ENCODE results near the gene LDB2. TPM values are rescaled to one million over a fixed set of nuclear protein-coding genes. Genes with fewer than 3 reads are reported as not detected.

LDB2 gene
- total RNA-seq, 3 donors from 2014 or later = 4.7 to 19.9 (median 9.3) TPM

DNA sequence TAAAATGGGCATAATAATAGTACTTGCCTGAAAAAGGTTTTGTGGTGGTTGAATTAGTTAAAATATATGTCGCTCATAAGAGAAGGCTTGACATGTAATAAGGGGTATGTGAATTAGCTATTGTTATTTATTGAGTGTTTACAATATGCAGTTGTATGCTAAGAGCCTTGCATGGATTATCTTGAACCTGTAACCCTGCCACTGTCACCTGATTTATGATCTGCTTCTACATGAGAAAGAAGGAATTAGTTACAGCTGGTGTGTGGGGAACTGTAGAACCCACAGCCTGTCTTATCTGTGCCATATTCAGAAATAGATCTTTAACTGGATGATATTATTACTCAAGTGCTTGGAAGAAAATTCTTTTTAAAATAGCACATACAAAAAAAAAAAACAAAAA, 227.7 kb downstream of the LDB2 start:
- no peak for DNase-seq
- no peaks in the 10 kb centered on the region for H3K36me3 ChIP-seq (ENCODE audit: low read depth)
- H3K4me3 ChIP-seq = no peak overlapping the region
- TF ChIP-seq, protein P1, sequence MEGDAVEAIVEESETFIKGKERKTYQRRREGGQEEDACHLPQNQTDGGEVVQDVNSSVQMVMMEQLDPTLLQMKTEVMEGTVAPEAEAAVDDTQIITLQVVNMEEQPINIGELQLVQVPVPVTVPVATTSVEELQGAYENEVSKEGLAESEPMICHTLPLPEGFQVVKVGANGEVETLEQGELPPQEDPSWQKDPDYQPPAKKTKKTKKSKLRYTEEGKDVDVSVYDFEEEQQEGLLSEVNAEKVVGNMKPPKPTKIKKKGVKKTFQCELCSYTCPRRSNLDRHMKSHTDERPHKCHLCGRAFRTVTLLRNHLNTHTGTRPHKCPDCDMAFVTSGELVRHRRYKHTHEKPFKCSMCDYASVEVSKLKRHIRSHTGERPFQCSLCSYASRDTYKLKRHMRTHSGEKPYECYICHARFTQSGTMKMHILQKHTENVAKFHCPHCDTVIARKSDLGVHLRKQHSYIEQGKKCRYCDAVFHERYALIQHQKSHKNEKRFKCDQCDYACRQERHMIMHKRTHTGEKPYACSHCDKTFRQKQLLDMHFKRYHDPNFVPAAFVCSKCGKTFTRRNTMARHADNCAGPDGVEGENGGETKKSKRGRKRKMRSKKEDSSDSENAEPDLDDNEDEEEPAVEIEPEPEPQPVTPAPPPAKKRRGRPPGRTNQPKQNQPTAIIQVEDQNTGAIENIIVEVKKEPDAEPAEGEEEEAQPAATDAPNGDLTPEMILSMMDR (IDR thresholded peaks at IDR 0.05) = no peak
- no peaks in the 10 kb centered on the region for H3K9me3 ChIP-seq
- no peak for ATAC-seq
- intact Hi-C loops (cut with DNase I, micrococcal nuclease) = no loop called here
- no peaks in the 10 kb centered on the region for H3K4me1 ChIP-seq (ENCODE audit: low read depth)

DNA sequence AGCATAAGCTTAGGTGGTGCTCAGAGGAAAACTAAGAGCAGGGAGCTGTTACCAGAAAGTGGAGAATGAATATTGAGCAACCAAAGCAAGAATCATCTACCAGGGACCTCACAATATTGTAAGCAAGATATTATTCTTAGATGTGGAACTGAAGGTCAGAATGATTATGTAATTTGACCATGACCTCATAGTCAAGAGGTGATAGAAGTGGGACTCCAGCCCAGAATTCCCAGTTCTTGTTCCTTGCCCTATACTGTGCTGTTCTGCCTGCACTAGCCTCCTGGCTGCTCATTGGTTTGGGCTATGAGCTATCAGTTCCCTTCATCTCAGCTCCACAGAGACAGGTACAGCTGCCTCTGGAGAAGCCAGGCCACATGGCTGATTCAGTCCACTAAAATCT, 229.4 kb downstream of the LDB2 start:
- Histone ChIP-seq H3K9me3 (no peaks in the 10 kb centered on the region), H3K4me3 (no peak overlapping the region), H3K36me3 (ENCODE audit: low read depth) (no peaks in the 10 kb centered on the region), H3K4me1 (ENCODE audit: low read depth) (no peaks in the 10 kb centered on the region)
- TF ChIP-seq, protein P1 (IDR thresholded peaks at IDR 0.05) = no peak
- intact Hi-C loops (cut with DNase I, micrococcal nuclease) = no loop called here
- DNase-seq (no peak), ATAC-seq (no peak)

DNA sequence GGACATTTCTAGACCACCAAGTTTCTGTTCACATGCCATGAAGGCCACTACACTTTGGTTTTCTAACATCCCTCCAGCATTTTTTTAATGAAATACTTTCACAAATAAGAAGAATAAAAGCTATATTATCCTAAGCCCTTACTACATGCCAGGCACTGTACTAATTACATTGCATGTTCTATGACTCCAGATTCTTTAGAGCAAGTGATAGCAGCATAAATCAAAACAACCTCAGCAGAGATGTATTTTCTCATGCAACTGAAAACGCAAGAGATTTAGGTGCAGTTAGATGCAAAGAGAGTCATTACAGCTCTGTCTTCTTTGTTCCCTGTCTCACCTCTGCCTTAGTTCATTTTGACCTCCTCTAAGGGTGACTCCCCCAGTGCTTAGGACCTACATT, 230.0 kb downstream of the LDB2 start:
- Histone ChIP-seq H3K9me3 (no peaks in the 10 kb centered on the region), H3K36me3 (ENCODE audit: low read depth) (no peaks in the 10 kb centered on the region), H3K4me3 (no peak overlapping the region), H3K4me1 (ENCODE audit: low read depth) (no peaks in the 10 kb centered on the region)
- DNase-seq (no peak), ATAC-seq (no peak)
- TF ChIP-seq, protein P1 (IDR thresholded peaks at IDR 0.05) = no peak
- intact Hi-C loops (cut with DNase I, micrococcal nuclease) = no loop called here

DNA sequence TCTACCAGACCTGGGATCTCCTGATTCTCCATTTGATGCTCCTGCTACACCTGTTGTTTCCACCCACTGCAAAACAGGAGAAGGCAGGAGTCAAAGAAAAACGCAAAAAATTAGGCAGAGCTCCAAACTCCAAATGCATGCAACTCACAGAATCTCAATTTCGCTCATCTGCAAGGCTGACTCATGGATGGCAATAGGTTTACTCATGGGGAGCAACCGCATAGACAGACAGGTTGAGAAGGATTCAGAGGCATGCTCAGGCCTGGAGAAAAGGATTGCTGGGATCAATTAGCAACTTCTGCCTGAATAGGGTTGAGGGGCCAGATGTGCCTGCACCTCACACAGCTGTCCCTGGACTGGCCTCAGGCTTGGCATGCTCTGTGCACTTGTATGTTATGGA, 231.0 kb downstream of the LDB2 start:
- ATAC-seq = no peak
- no peak overlapping the region for H3K4me3 ChIP-seq
- no peaks in the 10 kb centered on the region for H3K9me3 ChIP-seq
- no peaks in the 10 kb centered on the region for H3K36me3 ChIP-seq (ENCODE audit: low read depth)
- no peaks in the 10 kb centered on the region for H3K4me1 ChIP-seq (ENCODE audit: low read depth)
- intact Hi-C loops (cut with DNase I, micrococcal nuclease) = no loop called here
- TF ChIP-seq, protein P1 (IDR thresholded peaks at IDR 0.05) = no peak
- DNase-seq = no peak

DNA sequence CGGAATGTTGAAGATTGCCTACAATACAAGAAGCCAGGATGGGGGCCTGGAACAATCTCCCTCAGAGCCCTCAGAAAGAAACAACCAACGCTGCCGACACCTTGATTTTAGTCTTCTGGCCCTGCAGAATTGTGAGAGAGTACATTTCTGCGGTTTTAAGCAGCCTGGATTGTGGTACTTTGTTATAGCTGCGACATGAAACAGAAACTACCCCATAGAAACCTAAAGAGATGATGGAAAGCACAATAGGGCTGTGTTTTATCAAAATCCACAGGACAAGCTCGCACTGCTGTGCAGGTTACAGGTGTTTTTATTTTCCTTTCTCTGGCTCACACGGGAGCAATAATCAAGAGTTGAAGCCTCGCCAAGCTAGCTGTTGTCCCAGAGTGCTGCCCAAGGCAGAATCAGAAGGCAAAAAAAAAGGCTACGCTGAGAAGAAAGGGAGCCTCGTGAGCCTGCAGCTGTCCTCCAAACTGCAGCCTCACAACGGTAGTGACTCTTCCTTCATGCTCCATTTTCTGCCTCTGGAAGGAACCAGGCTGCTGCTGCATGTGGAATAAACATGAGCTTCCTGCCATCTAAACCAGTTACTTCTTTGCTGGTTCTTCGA, 232.4 kb downstream of the LDB2 start:
- DNase-seq (no peak), ATAC-seq (no peak)
- no peak overlapping the region for H3K4me3 ChIP-seq
- TF ChIP-seq, protein P1 (IDR thresholded peaks at IDR 0.05) = no peak
- intact Hi-C loops (cut with DNase I, micrococcal nuclease) = no loop called here
- no peaks in the 10 kb centered on the region for H3K9me3 ChIP-seq
- no peaks in the 10 kb centered on the region for H3K4me1 ChIP-seq (ENCODE audit: low read depth)
- H3K36me3 ChIP-seq (ENCODE audit: low read depth) = no peaks in the 10 kb centered on the region

DNA sequence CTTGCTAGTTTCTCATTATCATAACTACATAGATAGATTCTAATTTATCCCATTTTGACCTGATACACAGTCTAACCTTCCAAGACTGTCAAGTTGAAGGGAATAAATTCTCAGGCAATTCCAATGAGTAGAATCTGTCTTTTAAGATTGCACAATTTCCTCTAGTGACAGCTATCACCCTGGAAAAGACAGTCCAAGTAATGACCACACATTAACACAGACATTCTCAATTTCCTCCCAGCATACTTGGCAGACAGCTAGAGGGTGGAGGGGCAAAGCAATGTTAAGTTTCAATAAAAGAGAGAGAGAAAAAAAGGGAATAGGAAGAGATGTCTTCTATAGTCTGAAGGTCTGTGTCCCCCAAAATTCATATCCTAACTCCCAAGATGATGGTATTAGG, 234.7 kb downstream of the LDB2 start:
- Histone ChIP-seq H3K4me1 (ENCODE audit: low read depth) (no peaks in the 10 kb centered on the region), H3K36me3 (ENCODE audit: low read depth) (no peaks in the 10 kb centered on the region), H3K9me3 (no peaks in the 10 kb centered on the region), H3K4me3 (no peak overlapping the region)
- intact Hi-C loops (cut with DNase I, micrococcal nuclease) = no loop called here
- no peak for ATAC-seq
- TF ChIP-seq, protein P1 (IDR thresholded peaks at IDR 0.05) = no peak
- no peak for DNase-seq

Measured in mucosa of descending colon (tissue), 3 donors.